ENCODE results near the gene CC2D1B.

CC2D1B gene

GRCh38 chr1:52306227-52307006 is 59.6 kb downstream of the CC2D1B start:
- no peak for DNase-seq (ENCODE audit: extremely low read depth in 1 of 2, low read depth in 1 of 2)

DNA sequence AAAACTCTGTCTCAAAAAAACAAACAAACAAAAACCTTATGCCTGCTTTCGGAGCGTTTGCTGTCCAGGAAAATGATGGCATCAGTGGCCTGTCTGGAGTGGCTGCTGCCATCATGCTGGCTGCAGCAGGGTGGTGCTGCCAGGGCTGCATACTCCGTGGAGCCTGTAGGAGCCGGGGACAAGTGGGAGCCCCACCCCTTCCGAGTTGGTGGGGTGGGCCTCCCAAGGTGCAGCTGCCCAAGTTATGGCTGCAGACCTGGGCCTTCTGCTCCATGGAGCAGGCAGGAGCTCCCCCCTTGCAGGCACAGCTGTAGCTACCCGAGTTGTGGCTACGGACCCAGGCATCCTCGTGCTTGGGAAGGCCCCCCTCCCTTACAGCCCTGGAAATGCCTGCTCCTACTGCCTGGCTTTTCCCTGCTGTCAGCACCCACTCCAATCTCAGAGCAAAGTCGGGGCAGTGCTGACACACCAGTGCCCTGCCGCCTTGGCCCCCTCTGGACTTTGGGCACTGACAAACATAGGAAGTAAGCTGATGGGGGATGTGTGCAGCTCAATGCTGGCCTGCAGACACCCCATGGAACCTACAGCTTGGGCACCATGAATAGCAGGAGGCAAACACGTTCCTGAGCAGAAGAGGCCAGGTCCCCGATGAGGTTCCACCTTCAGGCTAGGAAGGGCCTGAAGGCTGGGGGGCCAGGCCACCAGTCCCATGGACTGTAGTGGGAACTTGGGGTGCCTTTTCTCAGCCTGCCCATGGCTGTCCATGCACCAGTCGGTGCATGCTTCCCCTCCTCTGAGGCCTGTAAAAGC is 60.4 kb downstream of the CC2D1B start:
- DNase-seq (ENCODE audit: extremely low read depth in 1 of 2, low read depth in 1 of 2) = no peak
